Prostate gland (tissue), 2 donors: ENCODE results near the gene CDC42EP3. TPM values are rescaled to one million over a fixed set of nuclear protein-coding genes. Genes with fewer than 3 reads are reported as not detected.

Source experiments
- DNase-seq: peaks from one replicate; pipeline ENCODE4 v3.0.0-alpha.2; 2019; ENCODE audit warnings: low spot score
- H3K27ac ChIP-seq, 2 donors: fragments of 200-600 bp; sonication (generic); 2 replicates each; pipeline ENCODE4 v1.5.1; 2017 to 2019
- H3K27me3 ChIP-seq: fragments of 200-600 bp; sonication (generic); replicated peaks from 2 replicates; pipeline ENCODE4 v1.5.1; 2019; ENCODE audit not compliant: insufficient read depth
- H3K36me3 ChIP-seq, 2 donors: fragments of 200-600 bp; sonication (generic); 1 replicate in 1 of 2; 2 replicates in 1 of 2; pipeline versions ENCODE4 v1.5.1 to v1.8.1; 2017 to 2019
- H3K4me1 ChIP-seq: fragments of 200-600 bp; sonication (generic); replicated peaks from 2 replicates; pipeline ENCODE4 v1.5.1; 2019
- H3K4me3 ChIP-seq, 2 donors: fragments of 200-600 bp; sonication (generic); 2 replicates each; pipeline ENCODE4 v1.5.1; 2017 to 2019
- H3K9me3 ChIP-seq: fragments of 200-600 bp; sonication (generic); 2 replicates; pipeline ENCODE4 v1.5.1; 2017
- POLR2A ChIP-seq: fragments of 450-650 bp; IDR thresholded peaks from one replicate; pipeline ENCODE4 v1.6.1; 2016; ENCODE audit warnings: antibody characterized with exemption, mild to moderate bottlenecking
- POLR2AphosphoS5 ChIP-seq: sonication (generic); formaldehyde crosslinking; IDR thresholded peaks from one replicate; pipeline ENCODE4 v1.6.1; 2017; ENCODE audit warnings: antibody characterized with exemption
- WGBS: methylation state at CpG from one replicate; pipeline ENCODE4 v1.1.5; 2018; 5-methylcytosine and 5-hydroxymethylcytosine counted together
- intact Hi-C: fragments of 100-400 bp; cut with DNase I; formaldehyde crosslinking; loops from one replicate; pipeline ENCODE4 v1.14.2; 2022
- total RNA-seq, 2 donors: library from RNA; depleted of rRNA; stranded (reverse); fragments of >200 nt; gene quantifications; one replicate each; pipeline ENCODE4 v1.1.0, GENCODE V29; 2016
- TF ChIP-seq, protein P1 (sequence below), 4 experiments: fragments of 200-600 bp in 2 of 4; fragments of 450-650 bp in 2 of 4; sonication (generic) in 2 of 4; IDR thresholded peaks; 1 replicate in 3 of 4; 2 replicates in 1 of 4; pipeline ENCODE4 v1.5.1; 2016 to 2019; ENCODE audit warnings: antibody characterized with exemption in 4 of 4, mild to moderate bottlenecking in 2 of 4, moderate library complexity in 2 of 4

Gene CDC42EP3, protein sequence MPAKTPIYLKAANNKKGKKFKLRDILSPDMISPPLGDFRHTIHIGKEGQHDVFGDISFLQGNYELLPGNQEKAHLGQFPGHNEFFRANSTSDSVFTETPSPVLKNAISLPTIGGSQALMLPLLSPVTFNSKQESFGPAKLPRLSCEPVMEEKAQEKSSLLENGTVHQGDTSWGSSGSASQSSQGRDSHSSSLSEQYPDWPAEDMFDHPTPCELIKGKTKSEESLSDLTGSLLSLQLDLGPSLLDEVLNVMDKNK
- 10 to 100 TPM; 38.5 to 75.5 TPM for total RNA-seq

DNA sequence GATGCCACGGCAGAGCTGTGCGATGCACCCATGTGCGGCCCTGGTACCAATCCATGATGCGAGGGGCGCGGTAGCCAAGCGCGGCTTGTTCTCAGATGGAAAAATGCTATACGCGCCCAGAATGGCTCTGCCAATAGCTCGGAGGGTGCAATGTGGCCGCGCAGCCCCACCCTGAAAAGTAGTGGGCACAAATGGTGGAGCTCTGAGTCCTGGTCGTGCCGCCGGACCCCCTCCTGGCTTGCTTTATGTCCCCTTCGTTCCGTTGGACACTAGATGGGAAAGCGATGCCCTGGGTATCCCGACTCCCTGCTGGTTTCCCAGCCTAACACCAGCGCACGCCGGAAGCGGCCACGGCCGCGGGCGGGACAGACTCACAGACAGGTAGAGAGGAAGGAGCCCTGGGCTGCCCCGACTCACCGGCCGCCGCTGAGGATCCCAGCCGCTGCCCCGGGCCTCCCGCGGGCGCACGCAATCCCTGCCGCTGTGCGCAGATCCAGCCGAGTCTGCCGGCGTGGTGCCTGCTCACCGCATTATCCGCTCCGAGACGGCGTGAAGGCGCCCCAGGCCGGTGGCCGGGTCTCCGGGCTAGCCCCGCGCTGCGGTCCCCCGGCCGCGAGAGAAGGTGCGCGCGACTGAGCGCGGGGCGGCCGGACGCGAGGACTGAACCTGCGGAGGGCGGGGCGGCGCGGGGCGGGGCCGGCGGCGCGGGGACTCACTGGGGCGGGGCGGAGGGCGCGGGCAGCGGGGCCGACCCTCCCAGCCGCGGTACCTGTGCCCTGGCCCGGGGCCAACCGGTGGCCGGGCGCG, at the start of gene CDC42EP3:
Gene CDC42EP3, minus strand, starts transcription at position 634 of the 807 bp plus-strand sequence. CDS start 25,055 bp downstream, outside the sequence.
- Histone ChIP-seq H3K9me3 (no peaks in the 10 kb centered on the region), H3K27me3 (no peaks in the 10 kb centered on the region), H3K36me3 (no peaks in the 10 kb centered on the region), H3K4me3 (peak within 1 kb of the TSS; percentile 88 to 91), H3K4me1 (peaks cover 3% of the 10 kb centered on the region), H3K27ac (peak within 1 kb of the TSS; percentile 93 to 94)
- intact Hi-C loops = loop anchor here (2.0 to 5.0 kb wide), 3 partner anchors 111 to 206 kb away; no protein-coding TSS in a partner anchor
- WGBS = 1% methylated on average over 38 of the region's 90 CpGs
- DNase-seq = peak; percentile 74
- TF ChIP-seq, protein P1, sequence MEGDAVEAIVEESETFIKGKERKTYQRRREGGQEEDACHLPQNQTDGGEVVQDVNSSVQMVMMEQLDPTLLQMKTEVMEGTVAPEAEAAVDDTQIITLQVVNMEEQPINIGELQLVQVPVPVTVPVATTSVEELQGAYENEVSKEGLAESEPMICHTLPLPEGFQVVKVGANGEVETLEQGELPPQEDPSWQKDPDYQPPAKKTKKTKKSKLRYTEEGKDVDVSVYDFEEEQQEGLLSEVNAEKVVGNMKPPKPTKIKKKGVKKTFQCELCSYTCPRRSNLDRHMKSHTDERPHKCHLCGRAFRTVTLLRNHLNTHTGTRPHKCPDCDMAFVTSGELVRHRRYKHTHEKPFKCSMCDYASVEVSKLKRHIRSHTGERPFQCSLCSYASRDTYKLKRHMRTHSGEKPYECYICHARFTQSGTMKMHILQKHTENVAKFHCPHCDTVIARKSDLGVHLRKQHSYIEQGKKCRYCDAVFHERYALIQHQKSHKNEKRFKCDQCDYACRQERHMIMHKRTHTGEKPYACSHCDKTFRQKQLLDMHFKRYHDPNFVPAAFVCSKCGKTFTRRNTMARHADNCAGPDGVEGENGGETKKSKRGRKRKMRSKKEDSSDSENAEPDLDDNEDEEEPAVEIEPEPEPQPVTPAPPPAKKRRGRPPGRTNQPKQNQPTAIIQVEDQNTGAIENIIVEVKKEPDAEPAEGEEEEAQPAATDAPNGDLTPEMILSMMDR (IDR thresholded peaks at IDR 0.05) = no peak
- TF ChIP-seq POLR2A = peak; percentile 86

DNA sequence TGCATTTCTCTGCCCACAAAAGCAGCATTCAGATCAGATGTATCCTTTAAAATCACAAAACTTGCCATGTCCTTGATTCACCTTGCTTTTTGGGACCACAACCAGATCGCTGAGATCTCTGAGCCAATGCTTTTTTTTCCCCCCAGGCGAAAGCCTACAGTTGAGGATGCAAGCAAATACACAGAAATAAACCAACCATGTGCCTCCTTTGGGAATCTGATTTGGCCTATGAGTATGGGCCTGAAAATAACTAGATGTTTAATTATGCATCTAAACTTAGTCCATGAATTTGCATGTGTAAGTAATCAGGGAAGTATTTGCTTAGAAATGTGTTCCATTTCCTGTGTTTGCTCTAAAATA, 49.7 kb upstream of the CDC42EP3 start:
- 77% methylated on average over 2 of the region's 2 CpGs for WGBS
- Histone ChIP-seq H3K27ac (no peak overlapping the region), H3K27me3 (no peaks in the 10 kb centered on the region), H3K4me1 (no peaks in the 10 kb centered on the region), H3K9me3 (no peaks in the 10 kb centered on the region), H3K4me3 (no peak overlapping the region), H3K36me3 (no peaks in the 10 kb centered on the region)
- DNase-seq = no peak
- intact Hi-C loops = no loop called here
- TF ChIP-seq POLR2AphosphoS5 = no peak
- TF ChIP-seq POLR2A = no peak
- TF ChIP-seq, protein P1 (IDR thresholded peaks at IDR 0.05) = no peak

DNA sequence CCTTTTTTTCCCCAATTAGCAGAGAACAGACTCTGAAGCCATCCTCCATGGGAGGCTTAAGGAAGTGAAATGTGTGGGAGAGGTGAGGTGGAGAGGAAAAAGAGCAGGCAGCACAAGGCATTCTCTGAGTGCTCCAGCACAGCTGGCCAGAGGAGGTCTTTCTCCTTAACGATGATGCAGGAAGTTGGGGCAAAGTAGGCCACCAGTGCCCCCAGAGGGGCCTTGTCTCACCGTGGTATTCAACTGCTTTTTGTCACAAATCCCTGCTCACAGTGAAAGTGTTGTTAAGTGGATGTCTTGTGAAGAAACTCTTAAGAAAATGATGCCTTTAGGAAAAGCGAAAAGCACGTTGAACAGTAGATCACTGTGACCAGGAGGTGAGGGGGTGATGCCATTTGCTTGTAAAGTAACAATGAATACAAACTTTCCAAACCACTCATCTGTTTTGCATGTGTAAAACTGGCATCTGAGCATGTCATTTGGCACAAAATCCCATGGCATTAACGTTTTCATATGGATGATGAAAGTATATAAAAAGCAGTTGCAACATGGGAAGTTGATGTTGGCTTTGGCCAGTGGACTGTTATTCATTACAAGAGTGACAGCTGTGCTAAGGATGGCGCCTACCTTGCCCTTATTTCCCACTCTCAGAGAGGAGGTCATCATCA, 49.2 kb upstream of the CDC42EP3 start:
- no peaks in the 10 kb centered on the region for H3K36me3 ChIP-seq
- H3K27me3 ChIP-seq = no peaks in the 10 kb centered on the region
- intact Hi-C loops = no loop called here
- no peak for DNase-seq
- H3K4me3 ChIP-seq = no peak overlapping the region
- no peaks in the 10 kb centered on the region for H3K4me1 ChIP-seq
- WGBS = 65% methylated on average over 6 of the region's 6 CpGs
- H3K9me3 ChIP-seq = no peaks in the 10 kb centered on the region
- no peak overlapping the region for H3K27ac ChIP-seq
- TF ChIP-seq POLR2AphosphoS5 (no peak), POLR2A (no peak)
- TF ChIP-seq, protein P1 (IDR thresholded peaks at IDR 0.05) = no peak

DNA sequence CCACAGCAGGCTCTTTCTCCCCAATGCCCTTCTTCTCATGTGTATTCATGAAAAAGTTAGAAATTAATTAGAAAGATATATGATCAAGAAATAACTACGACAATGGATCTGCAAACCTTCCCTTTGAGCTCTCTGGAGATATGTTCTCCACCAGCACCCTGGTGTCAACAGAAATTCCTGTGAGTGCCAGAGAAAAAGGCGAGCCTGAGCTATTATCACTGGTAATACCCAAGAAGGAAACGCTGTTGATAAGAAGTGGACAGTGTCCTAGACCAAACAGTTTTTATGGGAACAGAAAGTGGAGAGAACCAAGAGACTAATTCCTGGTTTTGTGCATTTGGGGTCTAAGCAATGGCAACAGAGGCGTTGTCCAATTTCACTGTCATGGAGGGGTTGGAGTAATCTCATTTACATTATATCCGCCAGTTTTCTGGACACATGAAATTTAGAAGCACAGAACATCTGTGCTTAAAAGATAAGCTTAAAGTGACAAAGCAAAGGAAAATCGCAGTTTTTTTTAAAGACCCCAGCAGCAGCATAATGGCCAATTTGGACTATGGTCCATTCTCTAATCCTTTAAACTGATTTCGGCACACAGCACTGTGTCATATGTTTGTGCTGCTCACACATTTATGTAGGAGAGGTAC, 47.2 kb upstream of the CDC42EP3 start:
- no peaks in the 10 kb centered on the region for H3K36me3 ChIP-seq
- H3K27ac ChIP-seq = no peak overlapping the region
- no peak for TF ChIP-seq POLR2AphosphoS5
- no peak for TF ChIP-seq POLR2A
- TF ChIP-seq, protein P1 (IDR thresholded peaks at IDR 0.05) = no peak
- DNase-seq = no peak
- no peaks in the 10 kb centered on the region for H3K27me3 ChIP-seq
- no peak overlapping the region for H3K4me3 ChIP-seq
- H3K9me3 ChIP-seq = no peaks in the 10 kb centered on the region
- 83% methylated on average over 7 of the region's 7 CpGs for WGBS
- intact Hi-C loops = no loop called here
- no peaks in the 10 kb centered on the region for H3K4me1 ChIP-seq
